NT2/D1 (cell line): ENCODE results near the gene MAGI2.

Source experiments
- SUZ12 ChIP-seq: IDR thresholded peaks from 2 replicates; pipeline ENCODE4 v1.6.1; 2011; ENCODE audit not compliant: insufficient read length, insufficient read depth; ENCODE audit errors: extremely low read depth
- YY1 ChIP-seq: IDR thresholded peaks from 2 replicates; pipeline ENCODE4 v1.6.1; 2011; ENCODE audit not compliant: insufficient read length, insufficient read depth
- ZNF274 ChIP-seq: IDR thresholded peaks from 2 replicates; pipeline ENCODE4 v1.6.1; 2011; ENCODE audit warnings: mild to moderate bottlenecking, low read depth, low read length

- TF ChIP-seq SUZ12 (no peak), YY1 (no peak), ZNF274 (no peak)
Measured at GRCh38 chr7:79241288-79242060, 212.0 kb downstream of the MAGI2 start.
